ENCODE measurements around the gene GLYR1.

Gene GLYR1

DNA sequence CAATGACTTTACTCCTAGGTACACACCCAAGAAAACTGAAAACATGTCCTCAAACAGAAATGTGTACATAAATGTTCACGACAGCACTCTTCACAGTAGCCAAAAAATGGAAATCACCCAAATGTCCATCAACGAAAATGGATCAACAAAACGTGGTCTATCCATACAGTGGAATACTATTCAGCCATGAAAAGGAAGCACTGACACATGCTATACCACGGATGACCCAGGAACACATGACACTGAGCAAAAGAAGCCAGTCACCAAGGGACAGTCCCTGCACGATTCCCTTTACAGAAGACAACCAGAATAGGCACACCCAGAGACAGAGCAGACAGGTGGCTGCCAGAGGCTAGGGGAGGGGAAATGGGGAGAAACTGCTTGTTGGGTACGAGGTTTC is 91.4 kb downstream of the GLYR1 start:
- intact Hi-C loops (cut with DNase I) = no loop called here
- DNase-seq = no peak

DNA sequence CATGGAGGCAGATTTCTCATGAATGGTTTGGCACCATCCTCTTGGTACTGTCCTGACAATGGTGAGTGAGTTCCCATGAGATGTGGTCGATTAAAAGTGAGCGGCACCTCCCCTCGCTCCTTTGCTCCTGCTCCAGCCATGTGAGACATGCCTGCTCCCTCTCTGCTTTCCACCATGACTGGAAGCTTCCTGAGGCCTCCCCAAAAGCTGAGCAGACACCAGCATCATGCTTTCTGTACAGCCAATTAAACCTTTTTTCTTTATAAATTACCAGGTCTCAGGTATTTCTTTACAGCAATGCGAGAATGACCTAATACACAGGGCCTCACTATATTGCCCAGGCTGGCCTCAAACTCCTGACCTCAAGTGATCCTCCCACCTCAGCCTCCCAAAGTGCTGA is 92.2 kb downstream of the GLYR1 start:
- no peak for DNase-seq
- intact Hi-C loops (cut with DNase I) = no loop called here

DNA sequence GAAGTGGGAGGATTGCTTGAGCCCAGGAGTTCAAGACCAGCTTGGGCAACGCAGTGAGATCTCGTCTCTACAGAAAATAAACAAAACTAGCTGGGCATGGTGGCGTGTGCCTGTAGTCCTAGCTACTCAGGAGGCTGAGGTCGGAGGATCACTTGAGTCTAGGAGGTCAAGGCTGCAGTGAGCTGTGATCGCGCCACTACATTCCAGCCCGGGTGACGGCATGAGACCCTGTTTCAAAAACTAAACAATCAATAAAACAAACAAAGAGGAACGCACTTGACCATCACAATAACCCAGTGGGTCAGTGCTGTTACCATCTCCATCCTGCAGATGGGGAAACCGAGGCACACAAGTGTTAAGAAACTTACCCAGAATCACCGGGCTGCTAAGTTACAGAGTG is 93.9 kb downstream of the GLYR1 start:
- no peak for DNase-seq
- intact Hi-C loops (cut with DNase I) = no loop called here

Measured in head of caudate nucleus (tissue), 42 donors.